HG03280 (cell line): Measurements from ENCODE around the gene KRT12.

Source experiments
- ATAC-seq: cut with Tn5 transposase; IDR thresholded peaks from one replicate; pipeline ENCODE4 v1.9.1; 2021; ENCODE audit warnings: mild to moderate bottlenecking, moderate library complexity; ENCODE audit not compliant: unreplicated experiment

The KRT12 gene

GRCh38 chr17:40848583-40849235, 18.3 kb downstream of the KRT12 start:
- ATAC-seq = no peak

GRCh38 chr17:40846515-40847144, 20.4 kb downstream of the KRT12 start:
- no peak for ATAC-seq

GRCh38 chr17:40844671-40845107, 22.3 kb downstream of the KRT12 start:
- ATAC-seq = no peak

DNA sequence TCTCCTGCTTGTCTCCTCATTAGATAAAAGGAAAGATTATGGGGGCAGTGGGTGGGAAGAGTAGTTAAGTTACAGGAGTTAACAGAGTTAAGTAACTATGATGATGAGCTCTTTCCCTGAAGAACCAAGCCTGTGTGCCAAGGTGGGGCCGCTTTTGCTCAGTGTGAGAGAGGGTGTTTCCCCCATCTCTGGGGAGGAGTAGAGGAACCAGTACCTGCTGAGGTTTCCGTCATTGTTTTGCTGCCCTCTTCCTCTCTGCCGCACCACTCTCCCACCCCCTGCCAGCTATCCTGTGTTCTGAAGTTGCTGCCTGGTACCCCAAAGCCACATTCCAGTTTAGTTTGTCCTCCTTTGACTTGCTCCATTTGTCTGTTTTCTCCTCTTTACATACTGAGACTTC, 23.8 kb downstream of the KRT12 start:
- no peak for ATAC-seq

DNA sequence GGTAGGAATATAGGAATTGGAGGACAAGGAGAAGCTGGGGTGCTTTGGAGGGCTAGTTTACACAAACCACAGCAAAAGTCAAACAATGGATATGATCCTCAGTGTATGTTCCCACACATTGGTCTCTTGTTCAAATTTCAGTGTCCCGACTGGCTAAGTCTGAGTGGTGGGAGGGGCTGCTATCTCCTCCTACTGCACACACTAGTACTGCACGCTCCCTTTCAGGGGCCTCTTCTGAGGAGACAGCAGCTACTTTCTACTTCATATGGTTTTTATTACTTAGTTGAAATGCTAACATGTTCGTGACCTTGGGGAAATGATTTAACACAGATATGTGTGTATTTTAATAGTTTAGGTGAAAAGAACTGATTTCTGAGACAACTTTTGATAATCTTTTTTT, 25.8 kb downstream of the KRT12 start:
- ATAC-seq = no peak

DNA sequence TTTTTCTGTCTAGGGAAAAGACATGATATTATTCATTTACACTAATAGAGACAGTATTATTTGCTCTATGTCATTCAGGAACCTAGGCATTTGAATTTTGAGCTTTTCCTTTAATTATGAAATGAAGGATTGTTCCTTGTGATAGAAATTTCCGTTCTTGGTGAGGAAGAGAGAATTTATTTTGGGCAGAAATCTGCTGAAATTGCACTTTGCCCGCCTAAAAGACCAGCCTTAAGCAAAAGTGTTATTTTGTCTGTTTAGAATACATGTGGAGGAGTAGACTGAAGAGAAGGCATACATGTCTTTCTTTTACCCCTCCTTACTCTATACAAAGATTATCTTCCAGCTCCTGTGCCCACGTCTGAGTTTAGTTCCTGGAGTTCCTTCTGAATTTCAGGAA, 27.8 kb downstream of the KRT12 start:
- no peak for ATAC-seq

DNA sequence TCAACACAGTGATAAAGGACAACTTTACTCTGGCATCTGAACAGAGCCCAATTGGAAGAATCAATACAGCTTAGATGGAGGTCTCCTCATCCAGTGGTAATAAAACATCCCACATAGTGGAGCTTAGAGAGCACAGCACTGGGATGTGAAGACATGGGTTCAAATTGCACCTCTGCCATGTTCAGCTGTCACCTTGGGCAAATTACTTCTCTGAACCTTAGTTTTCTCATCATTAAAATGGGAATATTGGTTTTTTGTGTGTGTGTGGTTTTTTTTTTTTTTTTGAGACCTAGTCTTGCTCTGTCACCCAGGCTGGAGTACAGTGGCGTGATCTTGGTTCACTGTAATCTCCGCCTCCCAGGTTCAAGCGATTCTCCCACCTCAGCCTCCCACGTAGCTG, 31.0 kb downstream of the KRT12 start:
- ATAC-seq = no peak

GRCh38 chr17:40833882-40834281, 33.1 kb downstream of the KRT12 start:
- no peak for ATAC-seq

- ATAC-seq = no peak
Measured at GRCh38 chr17:40832840-40833239, 34.2 kb downstream of the KRT12 start.

- no peak for ATAC-seq
Measured at GRCh38 chr17:40830085-40830776, 36.8 kb downstream of the KRT12 start.

GRCh38 chr17:40828454-40829044, 38.5 kb downstream of the KRT12 start:
- ATAC-seq = no peak

- ATAC-seq = no peak
Measured at GRCh38 chr17:40827746-40828453, 39.1 kb downstream of the KRT12 start.

GRCh38 chr17:40825599-40825998, 41.4 kb downstream of the KRT12 start:
- ATAC-seq = no peak

DNA sequence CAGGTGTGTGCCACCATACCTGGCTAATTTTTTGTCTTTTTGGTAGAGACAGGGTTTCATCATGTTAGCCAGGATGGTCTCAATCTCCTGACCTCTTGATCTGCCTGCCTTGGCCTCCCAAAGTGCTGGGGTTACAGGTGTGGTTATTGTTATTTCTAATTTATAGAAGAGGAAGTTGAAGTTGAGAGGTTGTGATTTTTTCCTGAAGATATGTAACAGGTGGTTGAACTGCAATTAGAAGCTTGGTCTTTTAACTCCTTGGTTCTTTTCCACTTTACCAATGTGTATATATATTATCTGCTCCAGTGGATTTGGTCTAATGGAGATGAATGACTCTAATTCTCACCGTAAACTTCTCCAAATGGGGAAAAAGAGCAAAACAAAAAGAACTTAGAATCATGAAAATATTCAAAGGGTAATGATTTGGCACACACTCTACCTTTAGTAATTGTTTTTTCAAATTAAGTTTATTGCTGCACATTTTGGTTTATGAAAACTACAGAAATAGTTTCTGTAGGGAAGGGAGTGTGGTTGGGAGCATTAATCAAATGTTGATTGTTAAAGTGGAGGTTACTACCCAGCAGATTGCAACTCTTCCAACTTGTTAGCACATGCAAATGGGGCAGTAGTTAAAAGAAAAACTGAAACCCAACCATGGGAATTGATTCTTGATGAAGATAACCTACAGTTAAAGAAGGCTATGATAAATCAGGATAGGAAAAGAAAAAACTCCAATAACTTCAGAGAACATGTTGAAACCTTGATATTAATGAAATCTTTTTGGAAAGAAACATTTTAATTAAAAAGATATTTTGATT, 42.8 kb downstream of the KRT12 start:
- no peak for ATAC-seq

DNA sequence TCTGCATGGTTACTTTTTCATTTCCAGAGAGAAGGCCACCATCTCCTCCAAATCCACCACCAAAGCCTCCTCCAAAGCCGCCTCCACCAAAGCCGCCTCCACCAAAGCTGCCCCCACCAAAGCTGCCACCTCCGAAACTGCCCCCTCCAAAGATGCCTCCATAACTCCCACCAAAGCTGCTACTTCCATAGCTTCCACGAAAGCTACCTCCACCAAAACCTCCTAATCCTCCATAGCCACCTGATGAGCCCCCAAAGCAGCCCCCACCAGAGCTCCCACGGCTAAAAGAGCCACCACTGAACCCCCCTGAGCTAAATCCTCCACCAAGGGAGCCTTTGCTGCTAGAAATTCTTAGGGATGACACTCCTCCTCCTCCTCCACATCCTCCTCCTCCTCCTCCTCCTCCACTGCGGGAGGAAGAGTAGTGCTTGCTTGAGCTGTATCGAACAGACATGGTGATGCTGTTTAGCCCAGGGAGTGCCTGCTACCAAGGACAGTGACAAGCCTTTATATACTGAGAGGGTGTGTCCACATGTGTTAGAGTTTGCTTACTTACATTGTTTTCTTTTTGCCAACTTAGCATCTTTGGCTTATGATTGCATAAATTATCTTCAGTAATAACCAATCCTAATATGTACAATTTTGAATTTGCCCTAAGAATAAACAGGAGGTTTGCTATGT, 44.8 kb downstream of the KRT12 start, which contains the start of gene KRT10:
Gene KRT10, minus strand, starts transcription at position 483 of the 681 bp plus-strand sequence. Its CDS starts 29 bp downstream, at position 454.
- no peak for ATAC-seq

DNA sequence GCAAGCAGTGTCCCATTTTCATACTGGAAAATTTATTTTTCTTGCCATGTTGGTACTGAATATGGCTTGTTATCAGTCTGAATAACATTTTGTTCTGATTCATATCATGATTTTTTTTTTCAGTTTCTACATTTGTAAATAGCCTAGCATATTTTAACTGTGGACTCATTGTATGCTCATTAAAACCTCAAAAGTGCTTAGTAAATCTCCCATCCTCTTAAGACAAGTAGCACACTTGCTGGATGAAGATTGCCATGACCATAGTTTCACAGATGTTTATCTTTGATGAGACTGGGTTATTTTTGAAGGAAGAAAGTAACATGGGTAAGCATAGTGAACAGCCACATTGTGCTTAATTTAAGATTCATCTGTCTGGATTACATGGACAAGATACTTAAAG, 45.5 kb downstream of the KRT12 start:
- no peak for ATAC-seq

DNA sequence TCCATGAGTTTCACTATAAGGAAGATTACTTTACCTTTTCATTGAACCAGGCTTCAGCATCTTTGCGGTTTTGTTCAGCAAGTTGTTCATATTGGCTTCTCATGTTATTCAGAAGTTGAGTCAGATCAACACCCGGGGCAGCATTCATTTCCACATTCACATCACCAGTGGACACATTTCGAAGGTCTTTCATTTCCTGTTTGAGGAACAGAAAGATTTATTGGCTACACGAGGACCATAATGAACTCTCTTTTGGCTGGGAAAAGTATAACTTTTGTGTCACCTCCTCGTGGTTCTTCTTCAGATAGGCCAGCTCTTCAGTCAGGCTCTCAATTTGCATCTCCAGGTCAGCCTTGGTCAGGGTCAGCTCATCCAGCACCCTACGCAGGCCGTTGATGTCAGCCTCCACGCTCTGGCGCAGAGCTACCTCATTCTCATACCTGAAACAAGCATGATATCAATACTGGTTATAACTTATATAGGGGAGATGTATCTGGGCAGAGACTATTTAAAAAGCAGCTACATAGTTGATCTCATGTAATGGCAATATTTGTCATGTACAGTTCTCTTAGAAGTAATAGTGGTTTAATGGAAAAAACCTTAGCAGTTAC, 46.7 kb downstream of the KRT12 start:
- no peak for ATAC-seq

GRCh38 chr17:40819528-40820125, 47.4 kb downstream of the KRT12 start:
- ATAC-seq = no peak
